Activated effector memory CD4-positive, alpha-beta T cell treated with Interleukin-2 at 50 U/mL for 16 hours (primary cell): ENCODE data around the gene CELA2A.
A peak's percentile ranks its signal among the peaks of the same experiment; 100 is the strongest.
"Not testable (repeated sequence)": the region's sequence is repeated elsewhere in the genome, so short reads cannot be mapped to it uniquely, and the experiment has no call there.

ENCODE experiments used
- DNase-seq: peaks from one replicate; pipeline ENCODE4 v3.0.0-alpha.2; 2020

CELA2A gene

GRCh38 chr1:15471067-15471466 lies 14.5 kb downstream of the CELA2A start:
- not testable (repeated sequence) for DNase-seq

- DNase-seq: not testable (repeated sequence)
Measured at GRCh38 chr1:15471723-15472122, 15.2 kb downstream of the CELA2A start.

DNA sequence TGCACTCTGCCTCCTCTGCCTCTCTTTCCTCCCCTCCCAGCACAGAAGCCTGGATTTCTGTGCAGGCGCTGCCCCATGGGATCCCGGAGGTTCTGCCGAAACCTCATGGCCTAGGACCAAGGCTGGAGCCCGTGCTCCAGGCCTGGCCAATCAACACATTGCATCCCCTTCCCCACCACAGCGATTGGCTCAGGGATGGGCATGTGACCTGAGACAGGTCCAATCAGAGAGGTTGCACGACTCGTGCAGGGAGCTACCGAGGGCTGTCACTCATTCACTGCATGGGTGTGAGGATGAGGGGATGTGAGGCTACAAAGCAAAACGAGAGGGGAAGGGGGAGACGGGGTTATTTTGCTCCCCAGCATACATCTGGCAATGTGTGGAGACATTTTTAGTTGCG lies 16.1 kb downstream of the CELA2A start:
- DNase-seq: no peak

- DNase-seq: no peak
Measured at GRCh38 chr1:15475752-15476314, 19.3 kb downstream of the CELA2A start, which contains the start of gene CELA2B. Gene CELA2B (plus strand): TSS chr1:15476104. CDS start chr1:15476126, 22 bp downstream.

DNA sequence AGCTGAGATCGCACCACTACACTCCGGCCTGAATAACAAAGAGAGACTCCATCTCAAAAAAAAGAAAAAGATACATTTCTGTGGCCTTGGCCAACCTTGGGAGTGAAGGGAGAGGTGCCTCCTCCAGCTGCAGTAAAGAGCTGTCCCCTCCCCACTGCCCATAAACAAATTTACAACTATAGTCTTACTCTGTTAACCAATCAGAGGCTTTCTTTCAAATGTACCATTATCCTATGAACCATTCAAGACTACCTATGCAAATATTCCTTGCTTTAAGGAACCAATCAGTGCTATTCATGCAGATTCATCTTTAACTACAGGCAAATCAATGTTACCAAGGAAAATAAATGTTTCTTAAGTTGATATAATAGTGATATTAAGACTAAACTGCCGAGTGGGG lies 20.4 kb downstream of the CELA2A start:
- DNase-seq: no peak

GRCh38 chr1:15477646-15478212 lies 21.2 kb downstream of the CELA2A start:
- DNase-seq: no peak

- no peak for DNase-seq
Measured at GRCh38 chr1:15479654-15480347, 23.3 kb downstream of the CELA2A start.

DNA sequence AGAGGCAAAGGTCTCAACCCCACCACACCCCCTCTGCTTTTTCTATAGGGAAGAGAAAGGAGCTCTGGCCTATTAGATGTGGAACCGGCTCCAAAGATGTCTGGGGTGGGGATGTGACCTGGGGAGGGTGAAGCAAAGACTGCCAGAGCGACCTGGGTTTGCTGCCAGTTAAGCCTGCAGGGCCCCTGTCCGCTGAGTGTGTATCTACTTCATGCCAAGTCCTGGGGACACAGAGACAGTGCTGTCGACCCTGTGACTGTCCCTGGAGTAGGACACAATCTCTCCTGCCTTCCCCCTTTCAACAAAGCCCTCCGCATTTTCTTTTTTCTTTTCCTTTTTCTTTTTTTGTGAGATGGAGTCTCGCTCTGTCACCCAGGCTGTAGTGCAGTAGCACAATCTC lies 25.9 kb downstream of the CELA2A start:
- DNase-seq: not testable (repeated sequence)

GRCh38 chr1:15482983-15483543 lies 26.5 kb downstream of the CELA2A start:
- DNase-seq: not testable (repeated sequence)

- no peak for DNase-seq
Measured at GRCh38 chr1:15483971-15484370, 27.4 kb downstream of the CELA2A start.

- not testable (repeated sequence) for DNase-seq
Measured at GRCh38 chr1:15484443-15484842, 27.9 kb downstream of the CELA2A start.

GRCh38 chr1:15485636-15486035 lies 29.1 kb downstream of the CELA2A start:
- DNase-seq: no peak

GRCh38 chr1:15486844-15487610 lies 30.5 kb downstream of the CELA2A start:
- DNase-seq: not testable (repeated sequence)

DNA sequence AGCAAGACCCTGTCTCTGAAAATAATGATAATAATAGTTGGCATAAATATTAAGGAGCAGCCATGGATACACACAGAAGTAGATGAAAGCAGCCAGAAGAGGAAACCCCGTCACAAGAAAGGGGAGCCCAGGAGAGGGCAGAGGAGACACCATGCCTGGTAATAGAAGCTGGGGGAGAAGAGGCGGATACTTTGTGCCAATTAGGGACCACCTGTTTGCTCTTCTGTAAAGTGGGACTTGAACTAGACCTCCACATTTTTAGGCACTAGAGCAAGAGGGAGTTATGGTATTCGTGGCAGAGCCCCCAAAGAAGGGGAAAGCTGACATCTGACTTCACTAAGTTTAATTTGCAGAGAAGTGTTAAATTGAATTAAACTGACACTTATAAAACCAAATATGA lies 31.8 kb downstream of the CELA2A start:
- DNase-seq: no peak

DNA sequence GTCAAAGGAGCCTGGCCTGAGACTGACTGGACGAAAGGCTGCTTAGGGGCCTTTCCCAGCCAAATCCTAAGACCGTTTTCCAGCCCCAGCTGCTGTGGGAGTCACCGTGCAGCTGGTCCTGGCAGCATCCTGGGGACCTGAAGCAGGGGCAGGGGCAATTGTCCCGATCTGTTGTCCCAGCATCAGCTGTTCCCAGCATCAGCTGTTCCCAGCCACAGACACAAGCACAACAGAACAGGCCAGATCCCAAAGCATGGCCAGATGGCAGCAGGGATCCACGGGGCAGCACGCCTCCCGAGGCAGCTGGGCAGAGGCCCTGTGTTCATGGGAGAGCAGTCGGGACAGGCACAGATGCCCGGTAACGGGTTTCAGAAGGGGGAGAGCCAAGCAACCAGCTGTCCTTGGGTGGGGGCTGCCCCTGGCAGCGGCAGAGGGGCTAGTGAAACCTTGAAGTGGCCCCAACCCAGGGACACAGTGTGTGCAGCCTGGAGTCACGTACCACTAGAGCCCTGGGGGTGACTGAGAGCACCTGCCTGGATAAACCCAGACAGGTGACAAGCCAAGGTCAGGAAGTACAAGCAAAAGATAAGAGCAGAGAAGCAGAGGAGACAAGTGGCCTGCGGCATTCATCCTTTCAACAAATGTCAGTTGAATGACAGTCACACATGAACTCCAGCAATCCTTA lies 32.7 kb downstream of the CELA2A start:
- no peak for DNase-seq

GRCh38 chr1:15491010-15491409 lies 34.5 kb downstream of the CELA2A start:
- not testable (repeated sequence) for DNase-seq

DNA sequence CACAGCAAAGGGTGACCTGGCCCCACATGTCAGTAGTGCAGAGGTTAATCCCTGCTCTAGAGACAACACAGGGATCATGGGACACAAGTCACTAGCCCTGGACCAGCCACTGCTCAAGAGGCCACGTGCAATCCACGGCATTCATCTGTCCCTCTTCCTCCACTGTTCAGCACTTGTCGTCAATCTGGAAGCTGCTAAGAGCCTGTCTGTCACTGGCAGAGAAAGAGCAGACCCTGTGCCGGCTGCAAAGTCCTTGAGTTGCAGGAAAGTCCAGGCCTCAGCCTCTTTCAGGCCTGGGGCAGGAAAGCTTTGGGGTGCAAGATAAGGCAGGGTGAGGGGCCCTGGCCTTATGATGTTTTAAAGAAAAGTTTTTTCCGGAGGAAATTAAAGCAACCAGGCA lies 36.1 kb downstream of the CELA2A start:
- DNase-seq: no peak

DNA sequence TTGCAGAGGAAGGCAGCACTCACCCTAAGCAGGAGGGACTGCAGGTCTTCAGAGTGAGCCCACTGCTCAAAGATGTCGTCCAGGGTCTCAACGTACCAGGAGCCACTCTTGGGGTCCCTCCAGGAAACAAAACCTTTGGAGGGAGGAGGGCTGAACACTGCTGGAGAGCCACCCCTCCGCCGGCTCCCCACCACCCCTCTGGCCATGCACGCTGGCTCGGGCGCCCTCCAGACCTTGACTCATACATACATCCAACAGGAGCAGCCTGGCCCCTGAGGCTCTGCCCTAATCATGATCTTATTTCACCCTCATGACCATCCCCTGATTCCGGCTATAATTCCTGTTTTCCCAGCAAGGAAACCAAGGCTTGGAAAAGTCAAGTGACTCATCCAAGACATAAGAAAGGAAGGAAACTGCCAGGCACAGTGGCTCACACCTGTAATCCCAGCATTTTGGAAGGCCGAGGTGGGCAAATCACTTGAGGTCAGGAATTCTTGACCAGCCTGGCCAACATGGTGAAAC lies 37.4 kb downstream of the CELA2A start:
- DNase-seq: no peak

DNA sequence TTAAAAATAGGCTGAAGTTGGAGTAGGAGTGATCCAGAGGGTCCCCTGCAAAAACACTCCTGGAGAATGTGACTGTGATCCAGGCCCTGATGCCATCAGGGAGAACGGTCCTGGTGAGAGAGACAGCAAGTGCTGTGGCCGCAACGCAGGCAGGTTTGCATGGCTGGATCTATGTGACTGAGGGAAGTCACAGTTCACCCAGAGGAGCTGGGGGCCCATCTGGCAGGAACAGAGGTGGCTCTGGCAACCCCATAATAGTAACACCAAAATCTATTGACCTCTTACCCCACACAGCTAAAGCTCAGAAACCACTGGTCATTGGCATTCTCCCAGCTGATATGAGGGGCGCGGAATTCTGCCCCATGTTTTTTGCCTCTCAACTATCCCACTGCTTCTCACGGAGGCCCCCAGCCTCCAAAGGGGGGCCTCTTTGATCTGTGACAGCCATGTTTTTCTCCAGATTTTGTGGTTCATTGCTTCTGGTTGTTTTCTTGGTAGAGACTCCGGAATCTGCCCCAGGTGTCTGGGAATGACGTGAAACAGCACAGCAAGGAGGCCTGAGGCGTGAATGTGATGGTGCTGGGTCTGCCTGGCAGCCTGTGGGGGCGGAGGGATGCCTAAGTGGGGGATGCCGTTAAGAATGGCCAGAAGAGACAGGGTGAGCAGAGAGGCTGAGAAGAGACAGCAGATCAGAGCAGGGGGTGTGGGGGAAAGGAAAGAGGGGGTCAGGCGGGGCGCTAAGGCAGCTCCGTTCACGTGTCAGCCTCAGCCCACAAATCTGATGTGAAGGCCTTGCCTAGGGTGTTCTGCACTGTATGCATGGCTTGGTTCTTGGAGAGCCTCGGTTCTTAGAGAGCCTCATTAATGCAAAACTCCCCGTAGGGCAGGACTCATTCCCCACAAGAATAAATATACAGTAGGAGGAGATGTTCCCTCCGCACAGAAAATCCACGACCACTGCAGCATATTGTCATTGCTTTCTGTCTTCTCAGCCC lies 43.9 kb downstream of the CELA2A start:
- no peak for DNase-seq

- peak; percentile 27 for DNase-seq
Measured at GRCh38 chr1:15501208-15502032, 44.9 kb downstream of the CELA2A start.
